Fibroblast of peridontal ligament (primary cell): Measurements from ENCODE around the gene ADPRS.

Experiments used
- DNase-seq: peaks from one replicate; pipeline ENCODE4 v3.0.0-alpha.2; 2010; ENCODE audit errors: extremely low read depth

The ADPRS gene

GRCh38 chr1:36133484-36133883, 44.8 kb downstream of the ADPRS start:
- DNase-seq, result peak; percentile 98

- peak; percentile 34 for DNase-seq
Measured at GRCh38 chr1:36134031-36134430, 45.3 kb downstream of the ADPRS start.

- peak; percentile 70 for DNase-seq
Measured at GRCh38 chr1:36134505-36135329, 46.0 kb downstream of the ADPRS start.

GRCh38 chr1:36135330-36135667, 46.6 kb downstream of the ADPRS start:
- DNase-seq, result no peak

GRCh38 chr1:36135796-36136195, 47.1 kb downstream of the ADPRS start:
- no peak for DNase-seq

GRCh38 chr1:36136535-36136934, 47.8 kb downstream of the ADPRS start:
- DNase-seq, result peak; percentile 90

GRCh38 chr1:36137226-36137625, 48.5 kb downstream of the ADPRS start:
- DNase-seq, result no peak

- DNase-seq, result no peak
Measured at GRCh38 chr1:36137776-36138175, 49.1 kb downstream of the ADPRS start.

- no peak for DNase-seq
Measured at GRCh38 chr1:36139521-36139920, 50.8 kb downstream of the ADPRS start.

- DNase-seq, result peak; percentile 18
Measured at GRCh38 chr1:36142121-36142520, 53.4 kb downstream of the ADPRS start.

- no peak for DNase-seq
Measured at GRCh38 chr1:36143424-36143823, 54.7 kb downstream of the ADPRS start.
